SU-DHL-6 (cell line): ENCODE results near the gene NFATC4.

Experiments used
- EZH2phosphoT487 ChIP-seq: fragments of 200-600 bp; sonication (generic), shearing (Covaris generic); conservative IDR thresholded peaks from 2 replicates; pipeline ENCODE4 v1.6.1; 2018; ENCODE audit warnings: mild to moderate bottlenecking, antibody characterized with exemption, low read length, moderate library complexity, mixed read lengths
- TF ChIP-seq, protein P1 (sequence below): fragments of 200-600 bp; sonication (generic); IDR thresholded peaks from one replicate; pipeline ENCODE4 v1.5.1; 2017; ENCODE audit warnings: antibody characterized with exemption, mild to moderate bottlenecking, low read length, moderate library complexity; ENCODE audit not compliant: insufficient read depth, poor library complexity, severe bottlenecking

- TF ChIP-seq, protein P1, sequence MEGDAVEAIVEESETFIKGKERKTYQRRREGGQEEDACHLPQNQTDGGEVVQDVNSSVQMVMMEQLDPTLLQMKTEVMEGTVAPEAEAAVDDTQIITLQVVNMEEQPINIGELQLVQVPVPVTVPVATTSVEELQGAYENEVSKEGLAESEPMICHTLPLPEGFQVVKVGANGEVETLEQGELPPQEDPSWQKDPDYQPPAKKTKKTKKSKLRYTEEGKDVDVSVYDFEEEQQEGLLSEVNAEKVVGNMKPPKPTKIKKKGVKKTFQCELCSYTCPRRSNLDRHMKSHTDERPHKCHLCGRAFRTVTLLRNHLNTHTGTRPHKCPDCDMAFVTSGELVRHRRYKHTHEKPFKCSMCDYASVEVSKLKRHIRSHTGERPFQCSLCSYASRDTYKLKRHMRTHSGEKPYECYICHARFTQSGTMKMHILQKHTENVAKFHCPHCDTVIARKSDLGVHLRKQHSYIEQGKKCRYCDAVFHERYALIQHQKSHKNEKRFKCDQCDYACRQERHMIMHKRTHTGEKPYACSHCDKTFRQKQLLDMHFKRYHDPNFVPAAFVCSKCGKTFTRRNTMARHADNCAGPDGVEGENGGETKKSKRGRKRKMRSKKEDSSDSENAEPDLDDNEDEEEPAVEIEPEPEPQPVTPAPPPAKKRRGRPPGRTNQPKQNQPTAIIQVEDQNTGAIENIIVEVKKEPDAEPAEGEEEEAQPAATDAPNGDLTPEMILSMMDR, result no peak
- no peak for TF ChIP-seq EZH2phosphoT487
Observed at GRCh38 chr14:24385524-24385923, 17.5 kb downstream of the NFATC4 start.
